Stimulated activated CD4-positive, alpha-beta T cell treated with anti-CD3 and anti-CD28 coated beads, Interleukin-4, amount 100 ng/mL, for 1 hour (primary cell): Measurements from ENCODE around the gene CNRIP1.
A peak's percentile ranks its signal among the peaks of the same experiment; 100 is the strongest.

Experiments
- DNase-seq: peaks from one replicate; pipeline ENCODE4 v3.0.0-alpha.2; 2020

Gene CNRIP1

DNA sequence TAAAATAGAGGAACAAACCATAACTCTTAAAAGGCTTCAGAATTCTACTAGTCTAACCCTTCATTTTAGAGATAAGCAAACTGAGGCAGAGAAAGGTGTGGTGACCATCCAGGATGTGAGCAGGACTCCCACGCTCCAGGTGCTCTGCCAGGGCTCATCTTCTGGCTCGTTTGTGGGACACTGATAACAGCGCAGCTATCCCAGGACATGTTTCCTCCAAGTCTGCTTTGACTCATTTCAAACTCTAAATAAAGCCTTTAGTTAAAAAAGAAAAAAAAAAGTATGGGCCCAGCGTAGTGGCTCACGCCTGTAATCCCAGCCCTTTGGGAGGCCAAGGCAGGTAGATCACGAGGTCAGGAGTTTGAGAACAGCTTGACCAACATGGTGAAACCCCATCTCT is 28.4 kb downstream of the CNRIP1 start:
- no peak for DNase-seq

DNA sequence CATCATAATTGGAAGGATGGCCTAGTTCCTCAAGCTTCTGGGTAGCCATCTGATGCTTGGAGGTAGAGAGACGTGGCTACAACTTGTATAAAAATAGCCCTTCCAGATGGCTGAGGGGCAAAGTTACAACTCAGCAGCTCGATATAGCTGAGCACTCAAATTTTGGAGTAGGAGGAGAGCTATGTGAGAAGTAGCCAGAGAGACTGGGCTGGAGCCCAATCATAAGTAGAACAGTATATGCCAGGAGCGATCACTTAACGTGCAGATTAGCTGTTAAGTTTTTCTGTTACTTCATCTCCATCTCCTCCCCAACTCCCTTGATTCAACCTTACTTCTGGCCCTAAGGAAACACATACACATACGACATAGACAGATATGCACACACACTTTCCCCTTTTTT is 28.8 kb downstream of the CNRIP1 start:
- DNase-seq, result no peak

DNA sequence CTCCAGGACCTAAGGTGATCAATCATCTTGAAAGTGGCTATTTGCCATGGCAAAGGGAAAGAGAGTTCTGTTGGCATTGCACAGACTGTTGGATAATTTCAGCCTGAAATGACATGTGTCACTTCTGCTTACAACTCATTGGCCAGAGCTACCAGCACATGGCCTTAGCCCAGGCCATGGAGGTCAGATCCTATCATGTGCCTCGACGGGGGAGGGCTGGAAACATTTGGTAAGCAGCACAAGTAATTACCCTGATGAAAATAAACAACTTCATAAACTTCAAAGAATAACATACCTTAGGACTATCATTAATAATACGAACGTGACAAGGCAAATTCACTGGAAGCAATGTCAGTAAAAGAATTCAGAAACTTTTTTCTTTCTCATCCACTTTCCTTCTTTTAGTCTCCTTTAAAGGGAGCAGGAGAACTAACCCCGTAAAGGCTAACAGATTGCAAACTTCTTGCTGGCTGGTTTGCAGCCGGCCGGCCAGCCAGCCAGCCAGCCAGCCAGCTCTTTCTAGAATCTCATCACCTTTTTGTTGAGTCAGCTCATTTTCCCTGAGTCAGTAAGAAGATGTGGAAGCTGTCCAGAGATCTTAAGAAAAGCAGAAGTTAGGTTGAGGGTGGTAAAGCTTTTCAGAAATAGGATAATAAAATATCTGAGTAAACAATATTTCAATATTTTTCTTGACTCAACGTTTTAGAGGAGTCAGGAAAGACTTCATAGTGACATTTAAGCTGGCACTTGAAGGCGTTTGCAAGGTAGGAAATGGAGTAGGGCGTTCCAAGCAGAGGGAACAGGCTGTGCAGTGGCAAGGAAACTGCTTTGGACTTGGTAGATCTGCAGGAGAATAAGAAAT is 31.9 kb downstream of the CNRIP1 start:
- DNase-seq, result no peak

DNA sequence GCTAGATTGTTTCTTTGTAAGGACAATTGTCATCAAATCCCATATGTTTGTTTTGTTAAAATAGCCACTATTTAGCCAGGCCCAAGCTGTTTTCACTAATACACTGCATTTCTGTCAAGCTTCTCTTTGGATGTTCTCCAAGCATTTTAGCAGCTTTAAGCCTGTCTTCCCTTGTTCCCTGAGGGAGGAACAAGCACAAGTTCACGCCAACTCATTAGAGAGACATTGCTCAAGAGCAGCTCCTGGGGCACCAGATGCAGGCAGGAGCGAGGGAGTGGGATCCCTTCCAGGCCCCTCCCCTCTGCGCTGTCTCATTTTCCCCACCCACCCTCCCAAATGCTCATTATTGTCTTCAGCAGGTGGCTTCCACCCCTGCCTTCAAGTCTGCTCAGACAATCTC is 34.9 kb downstream of the CNRIP1 start:
- no peak for DNase-seq

GRCh38 chr2:68283419-68283812 is 36.3 kb downstream of the CNRIP1 start:
- no peak for DNase-seq

DNA sequence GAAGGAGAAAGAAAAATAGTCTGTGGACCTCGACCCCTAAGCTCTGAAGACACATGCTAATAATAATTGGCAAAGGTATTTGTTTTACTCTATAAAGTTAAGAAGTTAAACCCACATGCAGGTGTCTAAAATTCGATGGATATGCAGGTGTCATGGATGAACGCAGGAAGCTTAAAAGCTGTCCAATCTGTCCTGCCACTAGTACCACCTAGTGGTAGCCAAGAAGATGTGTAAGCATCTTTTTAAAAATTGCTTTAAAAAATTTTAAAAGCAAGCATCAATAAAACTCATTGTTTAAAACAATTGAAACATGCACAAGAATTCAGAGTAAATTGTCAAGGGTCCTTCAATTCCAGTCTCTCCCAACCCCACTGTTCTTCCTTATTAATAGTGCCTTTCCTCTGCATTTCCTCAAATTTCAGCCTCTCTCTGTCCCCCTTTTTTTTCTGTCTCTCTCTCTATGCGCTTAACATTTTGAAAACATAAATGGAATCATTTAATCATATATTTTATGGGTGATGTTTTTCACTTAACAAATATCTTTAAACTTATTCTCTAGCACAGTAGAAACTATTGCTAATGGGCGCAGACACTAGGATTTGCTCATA is 36.8 kb downstream of the CNRIP1 start:
- DNase-seq, result no peak

DNA sequence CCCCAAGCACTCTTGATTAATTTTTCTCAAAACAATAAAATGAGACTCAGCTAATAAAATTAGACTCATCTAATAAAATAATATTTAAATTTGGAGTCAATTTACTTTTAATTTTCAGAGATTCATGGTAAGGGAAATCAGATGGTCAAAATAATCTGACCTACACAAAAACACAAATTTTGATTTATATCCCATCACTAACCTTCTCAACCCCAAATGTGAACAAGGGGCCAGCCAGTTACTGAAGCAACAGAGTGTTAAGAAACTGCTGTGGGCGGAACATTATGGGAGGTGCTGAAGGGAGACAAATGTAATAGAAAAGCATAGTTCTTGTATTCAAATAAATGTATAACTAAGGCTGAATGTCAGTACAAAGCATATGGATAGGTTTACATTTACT is 39.0 kb downstream of the CNRIP1 start:
- no peak for DNase-seq

GRCh38 chr2:68280348-68280747 is 39.4 kb downstream of the CNRIP1 start:
- DNase-seq, result no peak

DNA sequence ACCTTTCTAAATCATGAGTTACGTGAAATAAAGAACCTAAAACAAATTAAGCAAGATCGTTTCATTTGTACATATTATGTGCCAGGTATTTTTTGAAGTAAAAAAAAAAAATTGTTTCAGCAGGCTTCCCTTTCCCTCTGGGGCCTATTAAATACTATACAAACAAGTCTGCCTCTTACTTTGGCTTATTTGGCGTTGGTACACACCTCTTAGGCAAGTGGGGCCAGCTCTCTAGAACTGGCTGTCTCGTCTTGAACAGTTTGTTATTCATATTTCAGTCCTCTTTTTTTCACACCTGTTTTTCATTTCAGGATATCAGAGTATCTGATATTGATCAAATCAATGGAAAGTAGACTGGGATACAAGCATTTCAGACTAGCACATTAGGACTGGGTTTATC is 40.1 kb downstream of the CNRIP1 start:
- DNase-seq, result no peak

DNA sequence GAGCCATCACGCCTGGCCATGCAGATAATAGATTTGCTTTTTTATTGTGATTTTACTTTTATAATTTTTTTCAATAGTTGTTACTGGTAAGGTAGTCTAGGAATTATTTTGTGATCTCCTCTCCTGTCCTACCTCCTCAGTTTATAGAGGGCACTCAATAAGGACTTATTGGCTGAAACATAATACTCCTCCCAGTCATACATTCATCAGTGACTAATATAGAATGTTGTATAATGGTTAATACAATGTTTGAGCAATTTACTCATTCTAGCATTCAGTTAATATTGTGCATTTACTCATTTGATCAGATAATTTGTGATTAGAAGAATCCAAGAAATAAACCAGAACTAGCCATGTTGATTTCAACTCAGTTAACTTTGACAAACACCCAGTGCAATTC is 41.6 kb downstream of the CNRIP1 start:
- no peak for DNase-seq

DNA sequence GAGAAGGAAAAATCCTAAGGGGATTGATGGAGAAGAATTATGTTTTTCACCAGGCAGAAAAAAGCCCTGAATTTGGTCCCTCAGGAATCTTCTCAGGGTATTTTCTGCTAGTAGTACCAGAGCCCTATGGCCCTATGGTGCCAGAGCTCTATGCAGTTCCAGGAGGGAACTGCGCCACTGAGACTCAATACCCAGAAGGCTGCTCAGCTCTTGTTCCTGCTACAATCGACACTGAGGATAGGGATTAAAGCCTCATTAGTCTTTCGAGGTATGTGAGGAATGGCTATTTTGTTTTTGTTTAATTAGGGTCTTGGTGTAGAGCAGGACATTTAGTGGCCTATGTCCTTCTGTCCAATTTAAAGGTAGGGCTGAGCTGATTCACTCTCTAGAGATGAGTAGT is 45.7 kb downstream of the CNRIP1 start:
- no peak for DNase-seq

DNA sequence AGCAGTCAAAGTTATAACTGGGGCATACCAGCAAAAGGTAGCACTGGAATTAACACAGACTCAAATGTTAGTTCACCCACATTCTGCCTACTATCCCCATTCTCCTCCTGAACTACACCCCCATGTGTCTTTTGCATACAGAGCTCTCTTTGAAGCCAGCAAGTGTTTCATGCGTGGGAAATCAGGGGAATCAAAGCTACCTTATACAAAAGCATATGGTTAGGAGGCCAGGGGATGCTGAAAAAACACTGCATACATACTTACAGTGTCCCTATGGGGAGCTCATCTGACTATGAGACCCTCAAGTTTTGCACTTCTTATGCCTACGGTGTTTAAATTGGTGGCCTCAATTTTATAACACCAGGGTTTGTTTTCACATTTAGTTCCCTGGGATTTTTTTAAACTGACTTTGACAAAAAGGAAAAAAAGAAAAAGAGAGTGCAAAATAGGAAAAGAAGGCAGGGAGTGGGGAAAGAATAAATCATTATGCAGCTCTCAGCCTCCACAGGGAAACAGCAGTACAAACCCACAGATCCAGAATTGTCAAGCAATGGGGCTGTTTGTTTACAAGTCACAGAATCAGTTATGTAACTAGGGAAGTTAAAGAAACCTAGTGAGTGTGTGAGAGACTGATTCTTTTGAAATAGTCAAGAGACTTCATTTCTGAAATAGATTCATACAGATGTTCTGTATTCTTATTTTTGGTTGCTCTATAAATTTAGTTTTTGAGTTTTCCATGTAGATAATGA is 47.3 kb downstream of the CNRIP1 start:
- no peak for DNase-seq

- DNase-seq, result no peak
These were observed 53.1 kb downstream of the CNRIP1 start for GRCh38 chr2:68266655-68267054.

DNA sequence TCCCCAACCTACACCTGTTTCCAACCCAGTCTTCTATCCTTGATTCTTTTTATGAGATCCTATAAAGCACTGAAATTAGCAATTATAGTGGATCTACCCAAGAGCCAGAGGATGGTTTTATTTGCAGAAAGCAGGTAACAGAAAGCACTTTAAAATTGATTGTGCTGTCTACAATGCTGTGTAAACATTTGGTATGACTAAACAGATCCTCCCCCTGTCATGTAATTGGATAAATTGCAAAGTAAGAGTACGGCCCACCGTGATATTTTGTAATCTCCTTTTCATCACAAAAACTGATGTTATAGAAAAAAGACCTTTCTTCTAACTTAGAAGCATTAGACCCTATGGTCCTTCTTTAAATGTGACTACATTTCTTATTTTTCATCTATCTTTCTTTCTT is 56.1 kb downstream of the CNRIP1 start:
- DNase-seq, result no peak

DNA sequence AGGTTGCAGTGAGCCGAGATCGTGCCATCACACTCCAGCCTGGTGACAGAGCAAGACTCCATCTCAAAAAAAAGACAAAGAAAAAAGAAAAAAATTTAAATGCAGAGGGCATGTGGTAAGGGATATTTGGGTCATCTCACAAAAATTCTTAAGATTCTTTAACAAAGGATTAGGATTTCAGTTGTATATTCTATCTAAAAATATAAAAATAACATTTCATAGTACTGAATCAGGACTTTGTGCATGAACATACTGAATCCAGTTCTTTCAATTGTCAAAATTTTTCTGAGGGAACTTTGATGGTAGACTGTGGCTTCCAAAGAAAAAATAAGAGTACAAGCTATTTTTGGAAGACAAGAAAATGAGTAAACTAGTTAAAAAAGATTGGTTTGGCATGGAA is 60.9 kb downstream of the CNRIP1 start:
- no peak for DNase-seq

DNA sequence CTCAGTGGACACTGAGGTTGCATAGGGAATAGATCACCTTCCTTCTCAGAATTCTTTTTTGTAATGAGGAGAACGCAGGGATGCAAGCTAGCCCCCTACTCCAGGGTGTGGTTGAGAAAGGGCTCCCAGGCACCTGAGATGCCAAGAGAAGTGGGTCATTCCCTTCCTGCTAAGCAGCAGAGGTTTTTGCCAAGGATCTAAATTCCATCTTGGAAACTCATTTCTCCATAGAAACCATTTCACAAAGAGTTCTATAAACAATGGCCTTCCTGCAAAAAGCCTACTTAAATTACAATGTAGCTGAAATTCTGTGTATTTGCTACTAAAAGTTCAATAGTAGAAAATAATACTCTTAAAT is 63.7 kb downstream of the CNRIP1 start:
- DNase-seq, result no peak

DNA sequence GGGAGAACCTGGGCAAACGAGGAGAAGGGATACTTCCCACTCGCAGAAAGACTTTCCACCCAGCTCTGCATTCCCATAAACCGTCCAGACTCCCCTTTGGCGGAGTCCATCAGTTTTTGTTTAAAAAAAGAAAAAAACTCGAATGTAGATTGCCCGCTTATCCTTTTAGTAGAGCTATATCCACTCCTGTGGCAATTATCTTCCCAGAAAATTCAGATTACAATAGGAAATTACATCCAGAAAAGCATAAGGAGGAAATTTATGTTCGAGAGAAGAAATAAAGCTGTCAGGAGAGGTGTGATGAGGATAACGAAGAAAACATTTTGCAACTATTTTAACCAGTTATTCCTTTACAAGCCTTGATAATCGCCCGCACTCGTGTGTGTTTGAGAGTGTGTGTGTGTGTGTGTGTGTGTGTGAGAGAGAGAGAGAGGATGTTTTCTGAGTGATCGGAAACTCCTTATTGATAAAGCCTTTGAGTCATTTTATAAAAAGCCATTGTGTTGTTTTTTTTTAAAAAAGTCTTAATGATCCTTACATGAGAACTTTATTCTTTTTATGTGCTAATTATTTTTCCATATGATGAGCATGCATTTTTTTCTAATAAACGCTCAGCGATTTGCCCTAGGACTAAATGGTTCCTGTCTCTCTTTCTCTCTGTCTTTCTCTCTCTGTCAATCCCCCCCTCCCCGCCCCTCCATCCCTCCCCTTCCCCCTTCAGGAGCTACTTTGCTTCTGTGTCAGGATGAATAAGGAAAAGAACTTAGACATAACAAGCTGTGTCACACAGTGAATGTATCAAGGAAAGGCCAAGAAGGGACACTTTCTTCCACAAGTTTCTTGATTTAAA is 66.3 kb downstream of the CNRIP1 start:
- peak; percentile 5 for DNase-seq

- peak; percentile 93 for DNase-seq
These were observed 67.1 kb downstream of the CNRIP1 start, which contains the start of gene PPP3R1 for GRCh38 chr2:68252400-68253218. PPP3R1 (minus strand) TSS chr2:68252532; CDS start chr2:68252127, 405 bp downstream.

DNA sequence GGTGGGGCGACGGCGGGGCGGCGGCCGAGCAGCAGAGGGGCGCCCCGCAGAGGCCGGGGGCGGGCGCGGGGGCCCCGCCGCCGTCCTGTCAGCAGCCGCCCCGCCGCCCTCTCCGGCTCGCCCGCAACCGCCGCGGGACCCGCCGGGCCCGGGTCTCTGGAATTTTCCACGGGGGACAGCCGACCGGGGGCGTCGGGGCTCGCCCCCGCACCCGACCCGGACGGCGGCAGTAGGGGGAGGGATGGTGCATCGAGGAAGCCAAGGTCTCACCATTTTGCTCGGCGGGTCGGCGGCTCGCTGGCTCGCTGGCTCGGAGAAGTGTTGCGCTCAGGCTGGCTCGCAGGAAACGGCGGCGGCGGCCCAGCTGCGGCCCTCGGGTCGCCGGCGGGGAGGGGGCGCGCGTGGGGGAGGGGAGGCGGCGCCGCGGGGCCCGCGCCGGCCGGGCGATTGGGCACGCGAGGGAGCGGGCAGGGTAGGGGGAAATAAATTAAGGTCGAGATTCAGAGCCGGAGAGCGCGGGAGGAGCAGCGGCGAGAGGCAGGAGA is 67.8 kb downstream of the CNRIP1 start:
- peak; percentile 51 for DNase-seq

- DNase-seq, result peak; percentile 68
These were observed 68.4 kb downstream of the CNRIP1 start for GRCh38 chr2:68251187-68251854.

GRCh38 chr2:68250652-68251186 is 69.0 kb downstream of the CNRIP1 start:
- no peak for DNase-seq
